NCI-H524 (cell line): ENCODE data around the gene BACE1.
"Not testable (repeated sequence)": the region's sequence is repeated elsewhere in the genome, so short reads cannot be mapped to it uniquely, and the experiment has no call there.

Experiments used
- DNase-seq, 2 experiments: peaks; one replicate each; lab custom pipeline; 2025; lab: John Stamatoyannopoulos, UW

The BACE1 gene

DNA sequence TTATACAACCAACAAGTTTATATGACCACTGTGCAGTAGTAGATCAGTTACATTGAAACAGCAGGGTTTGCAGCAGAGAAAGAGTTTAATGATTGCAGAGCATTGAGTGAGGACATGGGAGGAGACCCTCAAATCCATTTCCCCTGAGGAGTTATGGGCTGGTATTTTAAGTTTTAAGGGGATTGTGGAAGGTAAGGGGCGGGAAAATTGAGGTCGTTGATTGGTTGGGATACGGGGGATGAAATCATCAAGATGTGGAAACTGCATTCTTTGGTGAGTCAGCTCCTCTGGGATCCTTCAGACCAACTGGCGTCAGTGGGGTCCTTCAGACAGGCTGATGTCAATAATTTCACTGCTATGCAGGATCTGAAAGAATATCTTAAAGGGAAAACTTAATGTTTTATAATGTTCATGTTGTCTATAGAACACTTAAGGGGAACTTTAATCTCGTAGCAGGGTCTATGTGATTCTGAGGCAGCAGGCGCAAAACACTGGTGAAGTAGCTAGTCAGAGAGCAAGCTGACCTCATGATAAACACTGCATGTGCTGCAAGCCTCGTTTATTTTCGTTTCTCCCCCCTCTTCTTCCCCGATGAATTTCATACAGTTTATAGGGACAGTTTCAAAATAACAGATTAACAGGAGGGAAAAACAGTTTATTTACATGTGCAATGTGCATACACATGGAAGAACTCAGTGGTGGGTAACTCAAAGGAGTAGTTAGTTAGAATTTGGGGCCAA lies 42.3 kb downstream of the BACE1 start:
- DNase-seq = no peak

DNA sequence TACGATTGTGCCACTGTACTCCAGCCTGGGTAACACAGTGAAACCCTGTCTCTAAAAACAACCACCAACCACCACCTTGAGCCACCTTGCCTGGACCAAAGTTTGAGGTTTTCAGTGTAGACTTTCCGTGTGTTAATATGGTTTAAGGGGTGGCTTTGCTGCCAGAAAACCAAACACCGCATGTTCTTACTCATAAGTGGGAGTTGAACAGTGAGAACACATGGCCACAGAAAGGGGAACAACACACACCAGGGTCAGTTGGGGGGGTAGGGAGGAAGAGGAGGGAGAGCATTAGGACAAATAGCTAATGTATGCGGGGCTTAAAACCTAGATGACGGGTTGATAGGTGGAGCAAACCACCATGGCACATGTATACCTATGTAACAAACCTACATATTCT lies 43.9 kb downstream of the BACE1 start:
- DNase-seq = not testable (repeated sequence)

DNA sequence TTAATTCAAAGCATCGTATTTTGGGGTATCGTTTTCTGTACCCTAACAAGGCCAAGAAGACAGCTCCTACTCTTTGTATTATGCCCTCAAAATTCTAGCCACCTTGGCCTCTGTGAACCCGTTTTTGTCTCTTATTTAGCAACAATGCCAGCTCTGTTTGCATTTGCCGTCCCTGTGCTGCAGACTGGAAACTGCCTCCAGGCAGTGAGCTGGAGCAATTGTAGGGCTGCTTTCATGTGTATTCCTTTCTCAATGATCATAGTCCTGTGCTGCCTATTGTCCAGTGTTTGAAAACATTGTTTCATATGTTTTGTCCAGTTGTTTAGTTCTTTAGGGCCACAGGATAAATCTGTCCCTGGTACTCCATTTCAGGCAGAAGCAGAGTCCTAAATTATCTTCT lies 44.8 kb downstream of the BACE1 start:
- no peak for DNase-seq

DNA sequence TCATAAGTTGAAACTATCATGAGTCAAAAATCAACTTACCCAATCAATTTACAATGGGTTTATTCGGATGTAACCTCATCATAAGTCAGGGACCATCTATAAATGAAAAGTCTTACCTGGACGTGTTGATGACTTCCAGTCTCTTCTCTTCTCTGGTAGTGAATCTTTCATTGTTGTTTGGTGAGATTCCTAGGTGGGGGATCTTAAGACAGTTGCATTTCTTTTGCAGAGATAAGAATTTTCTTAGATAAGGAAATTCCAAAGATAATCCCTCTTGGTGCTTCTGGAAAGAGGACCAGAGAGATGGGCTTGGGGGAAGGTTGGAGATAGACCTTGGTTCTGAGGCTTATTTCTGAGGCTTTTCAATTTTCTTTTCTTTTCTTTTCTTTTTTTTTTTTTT lies 46.2 kb downstream of the BACE1 start:
- no peak for DNase-seq

DNA sequence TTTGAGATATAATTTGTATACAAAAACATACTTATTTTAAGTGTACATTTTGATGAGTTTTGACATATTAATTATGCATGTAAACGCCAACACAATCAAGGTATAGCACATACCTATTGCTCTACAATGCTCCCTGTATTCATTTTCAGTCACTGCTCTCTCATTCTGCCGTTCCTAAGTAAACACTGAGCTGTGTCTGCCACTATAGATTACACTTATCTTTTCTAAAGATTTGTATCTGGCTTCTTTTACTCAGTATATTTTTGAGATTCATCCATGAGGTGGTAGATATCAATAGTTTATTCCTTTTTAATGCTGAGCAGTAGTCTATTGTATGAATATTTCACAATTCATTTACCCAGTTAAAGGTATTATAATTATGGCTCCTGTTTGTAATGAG lies 50.3 kb downstream of the BACE1 start:
- DNase-seq = no peak

DNA sequence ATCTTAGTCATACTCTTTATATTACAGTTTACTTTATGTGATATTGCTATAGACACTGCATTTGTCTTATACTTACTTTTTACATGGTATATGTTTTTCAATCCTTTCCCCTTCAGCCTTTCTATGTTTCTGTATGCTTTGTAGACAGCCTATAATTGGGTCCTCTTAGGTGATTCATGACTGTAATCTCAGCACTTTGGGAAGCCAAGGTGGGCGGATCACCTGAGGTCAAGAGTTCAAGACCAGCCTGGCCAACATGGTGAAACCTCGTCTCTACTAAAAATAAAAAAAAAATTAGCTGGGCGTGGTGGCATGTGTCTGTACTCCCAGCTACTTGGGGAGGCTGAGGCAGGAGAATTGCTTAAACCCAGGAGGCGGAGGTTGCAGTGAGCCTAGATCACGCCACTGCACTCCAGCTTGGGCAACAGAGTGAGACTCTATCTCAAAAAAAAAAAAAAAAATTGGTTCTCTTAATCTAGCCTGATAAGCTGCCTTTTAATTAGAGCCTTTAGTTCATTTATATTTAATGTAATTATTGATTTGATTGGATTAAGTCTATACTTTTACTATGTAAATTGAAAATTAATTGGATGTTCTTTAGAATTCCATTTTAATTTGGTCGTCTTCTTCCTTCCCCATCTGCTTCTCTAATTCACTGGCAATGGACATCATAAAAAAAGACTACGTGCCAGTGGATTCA lies 51.3 kb downstream of the BACE1 start:
- not testable (repeated sequence) for DNase-seq

DNA sequence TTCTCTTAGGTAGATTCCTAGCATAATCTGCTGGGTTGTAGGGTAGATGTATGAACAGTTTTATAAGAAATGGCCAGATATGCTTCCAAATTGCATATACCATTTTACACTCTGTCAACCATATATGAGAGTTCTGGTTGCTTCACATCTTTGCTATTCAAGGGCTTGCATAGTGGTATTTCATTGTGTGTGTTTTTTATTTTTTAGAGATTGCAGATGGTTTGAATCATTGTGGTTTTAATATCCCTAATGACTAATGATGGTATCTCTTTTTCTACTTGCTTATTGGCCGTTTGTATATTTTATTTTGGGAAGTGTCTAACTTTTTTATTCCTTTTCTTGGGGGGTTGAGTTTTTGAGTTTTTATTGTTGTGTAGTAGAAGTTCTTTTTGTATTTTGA lies 56.6 kb downstream of the BACE1 start:
- no peak for DNase-seq

DNA sequence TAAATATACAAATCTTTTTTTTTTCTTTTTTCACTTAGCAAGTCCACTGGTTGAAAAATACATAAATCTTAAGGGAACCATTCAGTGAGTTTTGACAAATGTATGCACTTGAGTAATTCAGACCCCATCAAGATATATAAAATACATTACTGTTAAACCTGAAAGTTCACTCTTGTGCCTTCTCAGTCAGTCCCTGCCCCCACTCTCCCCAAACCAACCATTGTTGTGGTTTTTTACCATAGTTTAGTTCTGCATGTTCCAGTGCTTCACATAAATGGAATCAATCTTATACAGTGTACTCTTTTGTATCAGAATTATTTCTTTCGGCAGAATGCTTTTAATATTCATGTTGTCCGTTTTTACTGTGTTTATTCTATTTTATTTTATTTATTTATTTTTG lies 57.5 kb downstream of the BACE1 start:
- no peak for DNase-seq

DNA sequence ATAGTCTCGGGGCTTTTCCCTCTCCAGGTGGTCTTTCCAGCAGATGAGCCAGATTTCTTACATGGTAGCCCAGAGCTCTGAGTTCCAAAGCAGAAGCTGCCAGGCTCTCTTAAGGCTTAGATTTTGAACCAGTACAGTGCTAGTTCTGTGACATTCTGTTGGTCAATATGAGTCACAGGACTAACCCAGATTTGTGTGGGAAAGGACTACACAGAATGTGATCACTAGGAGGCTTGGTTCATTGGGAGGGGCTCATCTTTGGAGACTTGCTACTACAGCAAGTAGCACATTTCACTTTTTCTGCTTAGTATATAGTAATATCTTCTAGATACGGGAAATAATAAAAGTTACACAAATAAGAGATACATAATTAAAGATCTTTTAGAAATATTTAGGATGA lies 59.5 kb downstream of the BACE1 start:
- no peak for DNase-seq

DNA sequence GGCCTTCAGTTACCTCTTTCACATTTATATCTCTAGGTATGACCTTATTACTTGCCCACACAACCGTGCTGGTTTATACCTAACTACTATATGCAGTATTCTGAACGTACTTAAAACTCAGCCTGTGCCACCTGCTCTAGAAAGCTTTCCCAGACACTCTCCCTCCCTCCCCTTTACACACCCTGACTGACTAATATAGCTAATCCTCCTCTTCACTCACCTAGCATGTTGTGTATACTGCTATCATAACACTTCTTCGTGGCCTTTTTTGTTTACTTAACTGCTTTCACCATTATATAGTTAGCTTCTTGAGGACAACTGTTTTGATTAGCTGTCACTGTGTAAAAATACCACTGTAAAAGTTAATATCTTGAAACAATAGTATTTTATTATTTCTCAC lies 60.1 kb downstream of the BACE1 start:
- peak; percentile 12 to 36 for DNase-seq

DNA sequence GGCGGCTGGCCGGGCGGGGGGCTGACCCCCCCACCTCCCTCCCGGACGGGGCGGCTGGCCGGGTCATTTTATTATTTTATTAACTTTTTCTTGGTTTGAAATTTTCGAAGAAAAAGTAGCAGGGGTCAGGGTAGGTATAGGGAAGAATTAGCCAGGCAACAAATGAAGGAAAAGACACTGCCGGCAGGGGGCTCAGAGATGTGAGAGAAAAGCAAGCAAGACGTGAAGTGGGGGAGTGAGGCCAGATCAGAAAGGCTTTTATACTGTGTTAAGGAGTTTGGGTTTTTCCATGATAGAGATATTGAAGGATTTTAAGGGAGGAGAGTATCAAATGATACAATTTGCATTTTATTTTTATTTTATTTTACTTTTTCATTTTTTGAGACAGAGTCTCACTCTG lies 64.5 kb downstream of the BACE1 start:
- no peak for DNase-seq

DNA sequence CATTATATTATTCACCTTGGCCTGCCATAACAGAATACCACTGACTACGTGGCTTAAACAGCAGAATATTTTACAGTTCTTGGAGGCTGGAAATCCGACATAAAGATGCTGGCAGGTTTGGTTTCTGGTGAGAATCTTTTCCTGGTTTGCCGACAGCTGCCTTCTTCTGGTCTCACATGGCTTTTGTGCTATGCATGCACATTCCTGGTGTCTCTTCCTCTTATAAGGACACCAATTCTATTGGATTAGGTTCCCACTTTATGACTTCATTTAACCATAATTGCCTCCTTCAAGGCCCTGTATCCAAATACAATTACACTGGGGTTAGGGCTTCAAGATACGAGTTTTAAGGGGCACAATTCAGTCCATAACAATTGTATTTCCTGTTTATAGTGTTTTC lies 66.5 kb downstream of the BACE1 start:
- DNase-seq = no peak

DNA sequence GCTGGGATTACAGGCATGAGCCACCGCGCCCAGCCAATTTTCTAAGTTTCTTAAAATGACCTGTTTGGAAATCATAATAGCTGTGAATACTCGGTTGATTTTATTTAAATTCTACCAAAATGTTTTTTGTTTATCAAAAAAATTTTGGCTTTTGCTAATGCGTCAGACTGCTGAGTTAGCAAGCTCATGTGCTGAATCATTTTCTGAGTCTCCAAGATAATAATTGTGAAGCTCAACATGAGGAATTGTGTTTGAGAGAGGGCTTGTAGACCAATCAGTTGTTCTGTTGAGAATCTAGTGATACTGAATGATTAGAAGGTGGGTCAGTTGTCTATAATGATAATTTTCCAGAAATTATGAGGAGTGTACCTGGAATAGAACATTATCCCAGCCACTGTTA lies 67.7 kb downstream of the BACE1 start:
- DNase-seq = no peak

DNA sequence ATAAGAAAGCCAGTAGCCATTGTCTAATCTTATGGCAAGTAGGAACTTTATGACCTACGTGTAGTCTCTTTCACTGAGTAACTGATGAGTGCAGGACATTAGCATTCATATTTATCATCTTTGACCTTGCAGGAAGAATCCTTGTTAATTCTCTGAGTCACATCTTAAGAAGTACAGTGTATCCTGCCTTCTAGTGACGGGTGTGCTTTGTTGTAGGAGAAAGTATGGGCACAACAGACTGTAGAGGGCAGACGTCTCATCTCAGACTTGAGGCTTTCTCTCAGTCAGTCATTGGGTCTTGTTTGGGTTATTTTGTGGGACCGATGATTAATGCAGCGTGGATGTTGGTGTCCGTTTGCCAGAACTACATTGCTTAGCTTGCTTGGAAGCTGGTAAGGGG lies 76.8 kb downstream of the BACE1 start:
- no peak for DNase-seq

DNA sequence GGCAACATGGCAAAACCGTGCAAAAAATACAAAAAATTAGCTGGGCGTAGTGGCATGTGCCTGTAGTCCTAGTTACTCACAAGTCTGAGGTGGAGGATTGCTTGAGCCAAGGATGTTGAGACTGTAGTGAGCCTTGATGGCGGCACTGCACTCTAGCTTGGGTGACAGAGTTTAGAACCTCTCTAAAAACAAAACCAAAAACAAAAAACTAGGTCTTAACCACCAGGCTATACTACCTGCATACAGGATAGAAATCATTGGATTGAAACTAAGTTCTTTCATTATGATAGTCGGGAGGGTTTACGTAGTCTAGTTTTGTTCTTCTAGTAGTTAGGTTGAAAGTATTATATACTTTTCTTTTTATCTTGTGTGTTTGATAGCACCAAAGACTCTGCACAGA lies 77.8 kb downstream of the BACE1 start:
- no peak for DNase-seq
